ENCODE measurements around the gene UGT1A1.
"Not testable (repeated sequence)": the region's sequence is repeated elsewhere in the genome, so short reads cannot be mapped to it uniquely, and the experiment has no call there.

Gene UGT1A1

DNA sequence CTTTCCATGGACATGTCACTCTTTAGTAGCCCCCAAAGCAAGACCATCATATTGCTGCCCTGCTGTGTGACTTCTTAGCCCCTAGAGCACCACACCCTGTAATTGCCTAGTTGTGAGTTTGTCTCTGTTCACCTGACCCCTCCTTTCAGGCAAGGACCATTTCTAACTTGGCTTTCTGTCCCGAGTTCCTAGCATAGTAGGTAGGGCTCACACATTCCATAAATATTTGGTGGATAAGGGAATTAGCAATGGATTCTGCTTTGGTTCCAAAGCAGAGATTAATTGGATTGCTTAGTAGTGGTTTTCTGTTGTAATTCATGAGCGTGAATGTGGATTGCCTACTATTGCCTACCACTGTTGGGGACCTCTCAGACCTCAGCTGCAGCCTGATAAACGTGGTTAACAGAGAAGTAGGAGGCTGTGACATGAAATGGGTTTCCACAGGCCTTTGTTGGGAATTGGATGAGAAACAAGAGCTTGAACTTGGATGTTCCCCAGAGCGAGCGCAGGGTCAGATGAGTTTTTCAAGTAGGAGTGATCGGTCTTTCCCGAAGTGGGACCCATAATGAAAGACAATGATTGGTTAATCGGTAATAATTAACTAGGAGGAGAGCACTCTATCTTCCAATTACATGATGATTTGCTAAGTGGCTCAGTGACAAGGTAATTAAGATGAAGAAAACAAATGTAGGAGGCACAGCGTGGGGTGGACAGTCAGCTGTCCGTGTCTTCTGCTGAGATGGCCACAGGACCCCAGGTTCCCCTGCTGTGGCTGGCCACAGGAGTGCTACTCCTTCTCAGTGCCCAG, 13.4 kb upstream of the UGT1A1 start:
- no peaks in the 10 kb centered on the region for H3K4me1 ChIP-seq (ENCODE audit: insufficient read depth, low read length)
- H3K36me3 ChIP-seq (ENCODE audit: insufficient read depth, low read length): no peaks in the 10 kb centered on the region
- no peak overlapping the region for H2AFZ ChIP-seq (ENCODE audit: low read depth, low read length)
- no peak overlapping the region for H3K4me3 ChIP-seq (ENCODE audit: low read length)
- no peaks in the 10 kb centered on the region for H3K27me3 ChIP-seq (ENCODE audit: insufficient read depth, low read length)
- H3K9me3 ChIP-seq (ENCODE audit: low read length): peaks cover 10% of the 10 kb centered on the region

DNA sequence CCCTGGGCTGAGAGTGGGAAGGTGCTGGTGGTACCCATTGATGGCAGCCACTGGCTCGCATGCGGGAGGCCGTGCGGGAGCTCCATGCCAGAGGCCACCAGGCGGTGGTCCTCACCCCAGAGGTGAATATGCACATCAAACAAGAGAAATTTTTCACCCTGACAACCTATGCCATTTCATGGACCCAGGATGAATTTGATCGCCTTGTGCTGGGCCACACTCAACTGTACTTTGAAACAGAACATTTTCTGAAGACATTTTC, 12.9 kb upstream of the UGT1A1 start:
- Histone ChIP-seq H3K9me3 (ENCODE audit: low read length) (peaks cover 10% of the 10 kb centered on the region), H3K4me1 (ENCODE audit: insufficient read depth, low read length) (no peaks in the 10 kb centered on the region), H2AFZ (ENCODE audit: low read depth, low read length) (no peak overlapping the region), H3K4me3 (ENCODE audit: low read length) (no peak overlapping the region), H3K27me3 (ENCODE audit: insufficient read depth, low read length) (no peaks in the 10 kb centered on the region), H3K36me3 (ENCODE audit: insufficient read depth, low read length) (no peaks in the 10 kb centered on the region)

DNA sequence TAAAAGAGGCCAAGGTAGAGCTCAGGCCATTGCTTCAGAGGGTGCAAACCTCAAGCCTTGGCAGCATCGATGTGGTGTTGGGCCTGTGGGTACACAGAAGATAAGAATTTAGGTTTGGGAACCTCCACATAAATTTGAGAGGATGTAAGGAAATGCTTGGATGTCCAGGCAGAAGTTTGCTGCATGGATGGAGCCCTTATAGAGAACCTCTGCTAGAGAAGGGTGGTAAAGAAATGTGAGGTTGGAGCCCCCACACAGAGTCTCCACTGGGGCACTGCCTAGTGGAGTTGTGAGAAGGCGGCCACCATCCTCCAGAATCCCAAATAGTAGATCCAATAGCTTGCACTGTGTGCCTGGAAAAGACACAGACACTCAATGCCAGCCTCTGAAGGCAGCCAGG, 9.4 kb upstream of the UGT1A1 start:
- H2AFZ ChIP-seq (ENCODE audit: low read depth, low read length); H3K4me3 ChIP-seq (ENCODE audit: low read length); H3K36me3 ChIP-seq (ENCODE audit: insufficient read depth, low read length); H3K4me1 ChIP-seq (ENCODE audit: insufficient read depth, low read length); H3K27me3 ChIP-seq (ENCODE audit: insufficient read depth, low read length): not testable (repeated sequence)
- H3K9me3 ChIP-seq (ENCODE audit: low read length): peaks cover 11% of the 10 kb centered on the region

DNA sequence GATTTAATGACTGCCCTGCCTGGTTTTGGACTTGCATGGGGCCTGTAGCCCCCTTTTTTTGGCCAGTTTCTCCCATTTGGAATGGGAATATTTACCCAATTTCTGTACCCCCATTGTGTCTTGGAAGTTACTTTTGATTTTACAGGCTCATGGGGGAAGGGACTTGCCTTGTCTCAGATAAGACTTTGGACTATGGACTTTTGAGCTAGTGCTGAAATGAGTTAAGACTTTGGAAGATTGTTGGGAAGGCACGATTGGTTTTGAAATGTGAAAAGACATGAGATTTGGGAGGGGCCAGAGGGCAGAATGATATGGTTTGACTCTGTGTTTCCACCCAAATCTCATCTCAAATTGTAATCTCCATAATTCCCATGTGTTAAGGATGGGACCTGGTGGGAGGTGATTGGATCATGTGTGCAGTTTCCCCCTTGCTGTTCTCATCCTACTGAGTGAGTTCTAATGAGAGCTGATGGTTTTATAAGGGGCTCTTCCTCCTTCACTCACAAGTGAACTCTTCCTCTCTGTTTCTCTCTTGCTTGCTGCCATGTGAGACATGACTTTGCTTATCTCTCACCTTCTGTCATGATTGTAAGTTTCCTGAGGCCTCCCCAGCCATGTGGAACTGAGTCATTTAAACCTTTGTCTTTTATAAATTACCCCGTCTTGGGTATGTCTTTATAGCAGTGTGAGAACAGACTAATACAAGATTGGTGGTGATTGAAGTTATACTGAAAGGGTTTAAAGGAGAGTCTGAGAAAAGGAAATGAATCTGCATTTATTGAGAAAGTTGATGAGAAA, 8.7 kb upstream of the UGT1A1 start:
- not testable (repeated sequence) for H3K36me3 ChIP-seq (ENCODE audit: insufficient read depth, low read length); H3K27me3 ChIP-seq (ENCODE audit: insufficient read depth, low read length); H3K4me1 ChIP-seq (ENCODE audit: insufficient read depth, low read length); H2AFZ ChIP-seq (ENCODE audit: low read depth, low read length); H3K4me3 ChIP-seq (ENCODE audit: low read length)
- H3K9me3 ChIP-seq (ENCODE audit: low read length): peaks cover 11% of the 10 kb centered on the region

DNA sequence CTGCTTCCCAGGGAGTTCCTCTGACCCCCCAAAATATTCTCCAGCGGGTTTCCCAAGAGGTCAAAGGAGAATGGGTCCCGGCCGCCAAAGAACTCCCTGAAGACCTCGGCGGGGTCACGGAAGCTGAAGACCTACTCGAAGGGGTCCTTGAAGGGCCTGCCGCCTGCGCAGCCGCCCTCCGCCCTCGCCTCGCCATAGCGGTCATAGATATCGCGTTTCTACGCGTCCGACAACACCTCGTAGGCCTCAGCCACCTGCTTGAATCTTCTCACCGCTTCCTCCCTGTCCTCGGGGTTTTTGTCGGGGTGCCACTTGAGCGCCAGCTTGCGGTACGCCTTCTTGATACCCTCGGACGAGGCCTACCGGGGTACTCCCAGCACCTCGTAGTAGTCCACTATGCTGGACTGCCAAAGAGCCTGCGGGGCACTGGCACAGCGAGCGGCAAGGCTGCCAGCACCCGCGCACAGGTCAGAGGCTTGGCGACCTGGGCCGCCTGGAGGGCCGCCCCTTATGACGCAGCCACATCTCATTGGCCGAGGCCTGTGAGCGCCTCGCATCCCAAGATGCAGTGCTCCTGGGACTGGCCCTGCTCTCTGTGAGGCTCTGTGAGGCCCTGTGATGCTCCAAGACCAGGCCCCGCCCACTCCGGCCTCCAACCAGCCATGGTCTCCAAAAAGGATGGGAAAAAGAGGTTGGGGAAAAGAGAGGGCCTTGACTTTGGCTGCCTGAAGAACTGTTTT, 5.0 kb upstream of the UGT1A1 start:
- Histone ChIP-seq H3K9me3 (ENCODE audit: low read length) (peaks cover 11% of the 10 kb centered on the region), H3K4me3 (ENCODE audit: low read length) (no peak overlapping the region), H2AFZ (ENCODE audit: low read depth, low read length) (no peak overlapping the region), H3K4me1 (ENCODE audit: insufficient read depth, low read length) (peaks cover 8% of the 10 kb centered on the region), H3K36me3 (ENCODE audit: insufficient read depth, low read length) (no peaks in the 10 kb centered on the region), H3K27me3 (ENCODE audit: insufficient read depth, low read length) (no peaks in the 10 kb centered on the region)

DNA sequence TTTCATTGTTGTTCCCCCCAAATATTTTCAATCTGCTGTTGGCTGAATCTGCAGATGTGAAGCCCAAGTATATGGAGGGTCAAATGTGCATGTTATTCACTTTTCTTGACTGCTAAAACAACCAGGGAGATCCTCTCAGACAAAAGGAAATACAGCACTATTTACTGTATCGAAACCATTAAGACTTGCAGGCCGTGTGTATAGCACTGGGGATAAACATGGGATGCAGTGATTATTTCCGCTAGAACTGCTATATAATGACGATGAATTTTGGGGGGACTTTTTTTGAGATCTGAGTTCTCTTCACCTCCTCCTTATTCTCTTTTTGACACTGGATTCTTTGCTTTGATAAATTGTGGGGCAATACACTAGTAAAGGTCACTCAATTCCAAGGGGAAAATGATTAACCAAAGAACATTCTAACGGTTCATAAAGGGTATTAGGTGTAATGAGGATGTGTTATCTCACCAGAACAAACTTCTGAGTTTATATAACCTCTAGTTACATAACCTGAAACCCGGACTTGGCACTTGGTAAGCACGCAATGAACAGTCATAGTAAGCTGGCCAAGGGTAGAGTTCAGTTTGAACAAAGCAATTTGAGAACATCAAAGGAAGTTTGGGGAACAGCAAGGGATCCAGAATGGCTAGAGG, 3.5 kb upstream of the UGT1A1 start:
- Histone ChIP-seq H3K27me3 (ENCODE audit: insufficient read depth, low read length) (no peaks in the 10 kb centered on the region), H3K4me3 (ENCODE audit: low read length) (no peak overlapping the region), H2AFZ (ENCODE audit: low read depth, low read length) (no peak overlapping the region), H3K36me3 (ENCODE audit: insufficient read depth, low read length) (no peaks in the 10 kb centered on the region), H3K9me3 (ENCODE audit: low read length) (peaks cover 7% of the 10 kb centered on the region), H3K4me1 (ENCODE audit: insufficient read depth, low read length) (peaks cover 8% of the 10 kb centered on the region)

DNA sequence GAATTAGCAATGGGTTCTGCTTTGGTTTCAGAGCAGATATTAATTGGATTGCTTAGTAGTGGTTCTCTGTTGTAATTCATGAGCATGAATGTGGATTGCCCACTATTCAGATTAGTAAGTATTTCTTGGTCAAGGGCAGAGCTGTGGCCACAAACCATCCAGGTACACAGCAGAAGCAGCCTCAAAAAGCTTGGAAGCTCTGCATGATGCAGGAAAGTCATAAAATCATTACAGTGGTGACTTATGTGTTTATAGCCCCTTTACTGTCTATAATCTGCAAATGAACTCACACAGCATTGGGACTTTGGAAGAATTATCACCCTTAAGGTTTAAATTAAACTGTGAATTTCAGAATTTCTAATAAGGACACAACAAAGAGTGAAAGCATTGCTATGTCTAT, 1.9 kb upstream of the UGT1A1 start:
- Histone ChIP-seq H3K27me3 (ENCODE audit: insufficient read depth, low read length) (no peaks in the 10 kb centered on the region), H3K36me3 (ENCODE audit: insufficient read depth, low read length) (no peaks in the 10 kb centered on the region), H3K9me3 (ENCODE audit: low read length) (peaks cover 7% of the 10 kb centered on the region), H3K4me1 (ENCODE audit: insufficient read depth, low read length) (peaks cover 1% of the 10 kb centered on the region), H3K4me3 (ENCODE audit: low read length) (no peak overlapping the region), H2AFZ (ENCODE audit: low read depth, low read length) (no peak overlapping the region)

DNA sequence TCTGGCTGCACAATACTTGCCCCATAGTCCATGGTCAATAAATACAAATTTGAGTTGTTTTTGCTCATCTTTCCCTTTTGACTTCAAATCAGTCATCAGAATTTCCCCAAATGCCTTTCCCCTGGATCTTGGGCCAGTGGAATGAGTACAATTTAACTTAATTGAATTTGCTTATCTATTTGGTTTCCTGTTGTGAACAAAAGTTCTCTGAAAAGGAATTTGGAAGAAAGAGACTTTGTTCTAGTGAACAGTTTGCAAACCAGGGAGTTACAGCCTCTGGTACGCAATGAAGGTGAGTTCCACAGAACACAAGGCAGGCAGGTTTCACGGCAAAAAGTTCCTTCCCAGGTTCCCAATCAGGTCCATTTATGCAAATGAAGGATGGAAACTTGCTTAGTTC, 1.2 kb upstream of the UGT1A1 start:
- H3K36me3 ChIP-seq (ENCODE audit: insufficient read depth, low read length): no peaks in the 10 kb centered on the region
- no peaks in the 10 kb centered on the region for H3K4me1 ChIP-seq (ENCODE audit: insufficient read depth, low read length)
- H2AFZ ChIP-seq (ENCODE audit: low read depth, low read length): no peak overlapping the region
- no peak overlapping the region for H3K4me3 ChIP-seq (ENCODE audit: low read length)
- H3K27me3 ChIP-seq (ENCODE audit: insufficient read depth, low read length): no peaks in the 10 kb centered on the region
- H3K9me3 ChIP-seq (ENCODE audit: low read length): peaks cover 7% of the 10 kb centered on the region

DNA sequence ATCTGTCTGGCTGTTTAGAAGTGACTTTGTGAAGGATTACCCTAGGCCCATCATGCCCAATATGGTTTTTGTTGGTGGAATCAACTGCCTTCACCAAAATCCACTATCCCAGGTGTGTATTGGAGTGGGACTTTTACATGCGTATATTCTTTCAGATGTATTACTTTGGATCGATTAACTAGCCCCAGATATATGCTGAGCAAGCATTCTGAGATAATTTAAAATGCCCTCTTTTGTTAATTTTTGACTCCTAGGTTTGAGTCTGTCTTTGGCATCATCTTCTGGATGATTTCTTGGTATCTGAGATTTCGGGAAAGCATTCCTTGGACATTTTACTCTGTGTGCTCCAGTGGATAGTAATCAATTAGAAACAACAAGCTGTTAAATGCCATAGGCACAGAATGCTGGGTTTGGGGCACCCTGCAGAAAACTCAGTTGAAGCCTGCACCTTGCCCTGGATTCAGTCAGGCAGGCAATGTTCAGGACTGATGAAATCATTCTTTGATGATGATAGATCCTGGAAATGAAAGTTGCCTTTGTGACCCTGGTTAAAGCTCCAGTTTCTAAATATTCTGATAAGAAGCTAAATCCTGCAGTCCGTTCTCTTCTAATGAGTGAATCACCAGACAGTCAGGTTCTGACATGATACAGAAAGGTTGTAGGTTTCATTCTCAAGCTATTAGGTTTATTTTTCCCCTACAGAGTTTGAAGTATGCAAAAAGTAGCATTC, 1.1 kb downstream of the UGT1A1 start:
- Histone ChIP-seq H3K36me3 (ENCODE audit: insufficient read depth, low read length) (no peaks in the 10 kb centered on the region), H3K9me3 (ENCODE audit: low read length) (peaks cover 2% of the 10 kb centered on the region), H3K4me3 (ENCODE audit: low read length) (no peak overlapping the region), H2AFZ (ENCODE audit: low read depth, low read length) (no peak overlapping the region), H3K4me1 (ENCODE audit: insufficient read depth, low read length) (no peaks in the 10 kb centered on the region), H3K27me3 (ENCODE audit: insufficient read depth, low read length) (no peaks in the 10 kb centered on the region)

DNA sequence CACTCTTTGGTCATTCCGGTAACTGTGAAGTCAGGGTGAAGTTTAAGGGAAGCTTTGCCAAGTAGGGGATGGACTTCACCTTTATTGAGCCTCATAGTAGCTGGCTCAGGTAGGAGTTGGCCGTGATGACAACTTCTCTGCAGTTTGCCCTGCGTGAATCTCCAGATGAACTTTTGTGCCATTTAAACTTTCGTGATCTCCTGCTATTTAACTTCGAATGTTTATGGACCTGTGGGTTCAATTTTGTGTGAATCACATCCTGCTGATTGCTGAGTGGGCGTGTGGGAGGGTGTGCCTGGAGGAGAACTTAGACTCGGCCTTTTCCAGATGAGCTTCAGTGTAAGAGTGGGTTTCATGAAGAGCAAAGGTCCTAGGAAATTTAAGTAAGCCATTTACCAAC, 4.2 kb downstream of the UGT1A1 start:
- Histone ChIP-seq H3K4me1 (ENCODE audit: insufficient read depth, low read length) (peaks cover 15% of the 10 kb centered on the region), H3K27me3 (ENCODE audit: insufficient read depth, low read length) (no peaks in the 10 kb centered on the region), H3K36me3 (ENCODE audit: insufficient read depth, low read length) (no peaks in the 10 kb centered on the region), H3K9me3 (ENCODE audit: low read length) (peaks cover 4% of the 10 kb centered on the region), H3K4me3 (ENCODE audit: low read length) (no peak overlapping the region), H2AFZ (ENCODE audit: low read depth, low read length) (no peak overlapping the region)

DNA sequence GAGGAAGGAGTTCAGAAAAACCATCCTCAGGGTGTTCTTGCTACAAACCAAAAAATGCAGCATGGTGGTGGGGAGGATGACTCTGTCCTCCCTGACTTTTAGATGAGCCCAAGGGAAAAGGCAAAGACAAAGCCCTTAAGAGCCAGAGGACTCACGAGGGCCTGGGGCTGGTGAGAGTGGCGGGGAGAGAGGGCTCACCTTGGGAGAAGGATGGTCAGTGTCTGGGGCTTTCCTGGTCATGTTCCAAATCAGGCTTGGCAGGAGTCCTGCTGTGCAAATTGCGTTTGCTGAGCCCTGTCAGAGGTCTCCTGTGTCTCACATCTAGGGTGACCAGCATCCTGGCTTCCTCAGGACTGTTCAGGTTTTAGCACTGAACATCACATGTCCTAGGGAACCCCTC, 4.7 kb downstream of the UGT1A1 start:
- Histone ChIP-seq H2AFZ (ENCODE audit: low read depth, low read length) (no peak overlapping the region), H3K4me3 (ENCODE audit: low read length) (no peak overlapping the region), H3K9me3 (ENCODE audit: low read length) (peaks cover 7% of the 10 kb centered on the region), H3K36me3 (ENCODE audit: insufficient read depth, low read length) (no peaks in the 10 kb centered on the region), H3K4me1 (ENCODE audit: insufficient read depth, low read length) (peaks cover 15% of the 10 kb centered on the region), H3K27me3 (ENCODE audit: insufficient read depth, low read length) (no peaks in the 10 kb centered on the region)

DNA sequence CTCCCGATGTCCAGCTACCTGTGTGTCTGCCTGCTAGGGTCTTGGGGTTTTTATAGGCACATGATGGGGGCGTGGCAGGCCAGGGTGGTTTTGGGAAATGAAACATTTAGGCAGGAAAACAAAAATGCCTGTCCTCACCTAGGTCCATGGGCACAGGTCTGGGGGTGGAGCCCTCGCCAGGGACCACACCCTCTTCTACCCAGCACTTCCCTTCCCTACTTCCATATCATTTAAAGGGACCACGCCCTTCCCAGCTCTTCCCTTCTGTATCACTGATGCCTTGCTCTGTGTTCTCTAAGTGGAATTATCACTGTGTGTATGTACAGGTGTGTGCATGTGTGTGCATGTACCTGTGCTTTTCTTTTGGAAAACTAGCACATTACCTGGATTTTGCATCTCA, 6.3 kb downstream of the UGT1A1 start:
- Histone ChIP-seq H3K27me3 (ENCODE audit: insufficient read depth, low read length) (no peaks in the 10 kb centered on the region), H2AFZ (ENCODE audit: low read depth, low read length) (no peak overlapping the region), H3K4me3 (ENCODE audit: low read length) (no peak overlapping the region), H3K4me1 (ENCODE audit: insufficient read depth, low read length) (peaks cover 15% of the 10 kb centered on the region), H3K36me3 (ENCODE audit: insufficient read depth, low read length) (no peaks in the 10 kb centered on the region), H3K9me3 (ENCODE audit: low read length) (peaks cover 5% of the 10 kb centered on the region)
